Keratinocyte (primary cell): ENCODE measurements around the gene CCDC3.

ENCODE experiments used
- EZH2 ChIP-seq: IDR thresholded peaks from one replicate; pipeline ENCODE4 v1.6.1; 2012; ENCODE audit warnings: inconsistent platforms, mild to moderate bottlenecking, low read length, moderate library complexity
- TF ChIP-seq, protein P1 (sequence below), 3 experiments: IDR thresholded peaks in 1 of 3; conservative IDR thresholded peaks in 1 of 3; optimal IDR thresholded peaks in 1 of 3; 2 replicates in 2 of 3; 3 replicates in 1 of 3; pipeline versions ENCODE3 to v1.5.1; 2011; ENCODE audit warnings: low read length in 3 of 3, mild to moderate bottlenecking in 3 of 3, moderate library complexity in 2 of 3, control low read depth in 1 of 3, inconsistent platforms in 1 of 3; ENCODE audit not compliant: insufficient read depth in 2 of 3; ENCODE audit errors: extremely low read depth in 1 of 3

DNA sequence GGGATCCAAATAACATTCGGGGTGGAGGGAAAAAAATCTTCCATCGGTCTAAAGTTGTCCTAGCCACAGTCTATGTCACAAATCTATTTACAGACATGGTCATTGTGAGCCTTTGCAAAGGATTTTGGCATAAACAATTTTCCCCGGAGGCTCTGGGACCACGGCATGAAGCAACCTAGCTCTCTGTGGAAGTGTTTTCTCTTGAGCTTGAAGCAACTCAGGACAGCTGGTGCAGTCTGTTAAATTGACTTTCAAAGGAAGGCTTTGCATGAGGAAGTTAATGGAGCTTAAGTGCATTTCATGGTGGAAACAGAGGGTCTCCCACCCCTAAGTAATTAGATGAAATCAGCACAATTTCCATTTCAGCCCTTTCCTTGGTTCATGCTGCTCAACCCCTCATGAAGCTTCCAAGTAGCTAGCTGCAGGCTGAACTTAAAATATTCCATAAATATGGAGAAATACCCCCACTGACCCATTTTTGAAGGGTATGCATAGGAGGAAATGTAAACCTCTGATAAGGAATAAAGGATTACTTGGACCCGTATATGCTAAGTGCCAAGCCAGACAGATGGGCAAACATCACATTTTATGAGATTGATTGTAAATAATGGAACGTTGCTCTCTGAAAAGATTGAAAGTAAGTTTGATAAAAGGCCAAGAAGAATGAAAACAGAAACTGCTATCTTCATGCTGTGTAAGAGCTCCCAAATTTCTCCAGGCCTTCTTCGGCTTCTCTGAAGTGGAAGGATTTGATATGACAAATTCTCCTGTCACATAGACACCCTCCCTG, 39.9 kb downstream of the CCDC3 start:
- TF ChIP-seq, protein P1, sequence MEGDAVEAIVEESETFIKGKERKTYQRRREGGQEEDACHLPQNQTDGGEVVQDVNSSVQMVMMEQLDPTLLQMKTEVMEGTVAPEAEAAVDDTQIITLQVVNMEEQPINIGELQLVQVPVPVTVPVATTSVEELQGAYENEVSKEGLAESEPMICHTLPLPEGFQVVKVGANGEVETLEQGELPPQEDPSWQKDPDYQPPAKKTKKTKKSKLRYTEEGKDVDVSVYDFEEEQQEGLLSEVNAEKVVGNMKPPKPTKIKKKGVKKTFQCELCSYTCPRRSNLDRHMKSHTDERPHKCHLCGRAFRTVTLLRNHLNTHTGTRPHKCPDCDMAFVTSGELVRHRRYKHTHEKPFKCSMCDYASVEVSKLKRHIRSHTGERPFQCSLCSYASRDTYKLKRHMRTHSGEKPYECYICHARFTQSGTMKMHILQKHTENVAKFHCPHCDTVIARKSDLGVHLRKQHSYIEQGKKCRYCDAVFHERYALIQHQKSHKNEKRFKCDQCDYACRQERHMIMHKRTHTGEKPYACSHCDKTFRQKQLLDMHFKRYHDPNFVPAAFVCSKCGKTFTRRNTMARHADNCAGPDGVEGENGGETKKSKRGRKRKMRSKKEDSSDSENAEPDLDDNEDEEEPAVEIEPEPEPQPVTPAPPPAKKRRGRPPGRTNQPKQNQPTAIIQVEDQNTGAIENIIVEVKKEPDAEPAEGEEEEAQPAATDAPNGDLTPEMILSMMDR (optimal IDR thresholded peaks at IDR 0.05 in 1 of 3, IDR thresholded peaks at IDR 0.05 in 1 of 3, conservative IDR thresholded peaks at IDR 0.05 in 1 of 3; ENCODE audit: extremely low read depth in 1 of 3, insufficient read depth in 2 of 3, low read length in 3 of 3), result no peak
- TF ChIP-seq EZH2, result no peak
